Erythroblast (primary cell): ENCODE data around the gene TMEM150A.

Experiments
- GATA1 ChIP-seq: IDR thresholded peaks from 2 replicates; pipeline ENCODE4 v1.6.1; 2011; ENCODE audit warnings: low read depth, mild to moderate bottlenecking, control low read depth, low read length, moderate library complexity
- POLR2A ChIP-seq: IDR thresholded peaks from 2 replicates; pipeline ENCODE4 v1.6.1; 2011; ENCODE audit warnings: mild to moderate bottlenecking, low read length

DNA sequence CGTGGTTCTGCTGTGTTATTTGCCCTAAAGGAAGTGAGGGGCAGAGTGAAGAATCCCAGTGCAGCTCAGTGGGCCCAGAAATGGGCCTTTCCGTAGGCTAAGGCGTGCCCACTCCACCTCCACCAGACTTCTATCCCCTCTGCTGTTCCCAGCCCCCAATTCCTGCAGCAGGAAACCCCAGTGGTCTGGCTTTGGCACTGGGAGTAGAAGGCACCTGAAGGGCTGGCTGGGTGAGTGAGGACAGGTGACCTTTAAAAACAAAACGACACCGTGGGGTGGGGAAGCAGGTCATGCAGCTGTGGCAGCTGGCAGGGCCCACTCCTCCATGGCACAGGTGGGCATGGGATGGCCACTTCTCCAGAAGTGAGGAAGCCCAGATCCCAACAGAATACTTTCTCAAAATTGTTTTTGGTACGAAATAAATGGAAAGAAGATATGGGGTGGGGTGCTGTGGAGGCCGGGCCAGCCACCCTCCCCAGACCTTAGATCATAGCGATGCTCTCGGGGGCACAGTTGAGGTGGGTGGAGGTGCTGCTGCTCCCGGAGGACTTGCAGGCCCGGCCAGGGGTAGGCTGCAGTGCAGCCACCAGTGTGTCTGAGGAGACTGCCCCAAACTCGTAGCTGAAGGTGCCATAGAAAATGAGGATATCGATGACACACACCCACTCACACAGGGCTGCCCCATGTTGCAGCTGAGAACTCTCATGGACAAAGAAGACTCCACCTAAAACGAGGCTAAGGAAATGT is 3.7 kb downstream of the TMEM150A start:
- TF ChIP-seq POLR2A = no peak
- no peak for TF ChIP-seq GATA1
